ENCODE measurements around the gene SEMA4D.

The SEMA4D gene

DNA sequence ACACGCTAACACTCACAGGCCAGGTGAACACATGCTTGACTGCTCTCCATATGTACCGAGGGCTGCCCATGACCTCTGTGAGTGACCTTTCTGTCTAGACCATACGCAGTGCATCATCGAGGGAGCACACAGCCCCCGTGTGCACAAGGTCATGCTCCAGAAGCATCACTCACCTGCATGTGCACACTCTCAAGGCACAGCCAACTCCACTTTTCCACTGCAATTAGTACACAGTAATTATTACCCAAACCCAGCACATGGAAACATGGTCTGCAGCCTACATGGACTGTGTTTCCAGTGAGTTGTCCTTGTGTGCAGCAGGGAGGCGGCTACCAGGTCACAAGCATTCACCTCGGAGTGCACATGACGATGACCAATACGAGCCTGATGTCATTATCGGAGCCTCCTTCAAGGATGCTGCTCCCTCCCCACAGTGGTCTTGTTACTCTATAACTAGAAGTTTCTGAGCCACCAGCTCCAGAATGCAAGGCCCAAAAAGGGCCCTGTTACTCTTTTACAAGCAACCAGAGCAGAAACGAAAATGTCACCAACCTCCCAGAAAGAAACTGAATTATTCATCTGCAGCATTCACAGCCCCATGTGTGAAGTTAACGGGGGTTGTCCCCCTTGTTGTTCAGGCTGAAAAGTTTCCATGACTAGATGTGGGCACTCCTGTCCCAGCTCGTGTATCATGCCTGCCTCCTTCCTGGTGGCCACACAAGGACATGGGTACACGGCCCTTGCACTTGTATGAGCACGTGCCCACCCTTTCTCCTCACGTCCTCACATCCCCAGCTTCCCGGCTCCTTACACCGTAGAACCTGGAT, 31.2 kb downstream of the SEMA4D start:
- DNase-seq (ENCODE audit: low read depth in 2 of 2): no peak

DNA sequence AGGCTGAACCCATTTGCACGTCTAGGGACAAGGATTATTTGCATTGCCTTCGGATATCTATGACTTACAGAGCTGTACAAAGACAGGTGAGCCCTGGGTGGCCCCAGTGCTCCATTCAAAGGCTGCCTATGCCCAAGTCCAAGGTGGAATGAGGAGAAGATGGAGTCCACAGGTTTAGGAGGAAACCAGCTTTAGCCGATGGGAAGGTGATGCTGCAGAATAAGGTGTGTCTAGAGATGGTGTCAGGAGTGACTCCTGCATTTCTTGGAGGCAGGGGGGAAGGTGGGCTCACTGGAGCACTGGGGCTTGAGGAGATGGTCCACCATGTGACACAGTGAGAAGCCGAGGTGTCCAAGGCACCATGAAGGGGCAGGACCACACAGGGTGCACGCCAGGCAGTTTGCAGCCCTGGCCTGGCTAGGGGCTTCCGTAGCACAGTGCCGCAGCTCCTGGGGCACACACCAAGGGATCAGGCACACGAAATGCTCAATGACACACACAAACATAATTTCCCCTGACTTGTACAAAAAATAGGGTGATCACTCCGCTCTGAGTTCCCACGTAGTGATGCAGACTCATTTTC, 32.1 kb downstream of the SEMA4D start:
- no peak for DNase-seq (ENCODE audit: low read depth in 2 of 2)

DNA sequence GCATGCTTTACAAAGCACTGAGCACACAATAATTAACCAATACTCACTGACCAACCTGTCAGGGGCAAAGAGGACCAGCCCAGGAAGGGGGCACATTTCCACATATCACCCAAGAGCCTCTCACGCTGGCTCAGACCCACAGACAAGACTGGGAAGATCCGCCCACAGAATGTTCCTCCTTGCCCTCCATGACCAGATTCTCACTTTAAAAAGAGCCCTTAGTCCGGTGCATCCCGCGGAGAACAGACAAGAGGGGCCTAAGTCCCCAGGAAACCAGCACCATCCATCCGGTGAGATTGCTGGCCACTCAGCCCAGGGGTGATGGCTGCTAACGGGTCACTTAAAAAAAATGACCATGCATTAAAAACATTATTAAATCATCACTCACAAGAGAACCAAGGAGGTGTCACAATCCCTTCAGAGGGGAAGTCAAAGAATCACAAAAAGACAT, 32.9 kb downstream of the SEMA4D start:
- DNase-seq (ENCODE audit: low read depth in 2 of 2): no peak

DNA sequence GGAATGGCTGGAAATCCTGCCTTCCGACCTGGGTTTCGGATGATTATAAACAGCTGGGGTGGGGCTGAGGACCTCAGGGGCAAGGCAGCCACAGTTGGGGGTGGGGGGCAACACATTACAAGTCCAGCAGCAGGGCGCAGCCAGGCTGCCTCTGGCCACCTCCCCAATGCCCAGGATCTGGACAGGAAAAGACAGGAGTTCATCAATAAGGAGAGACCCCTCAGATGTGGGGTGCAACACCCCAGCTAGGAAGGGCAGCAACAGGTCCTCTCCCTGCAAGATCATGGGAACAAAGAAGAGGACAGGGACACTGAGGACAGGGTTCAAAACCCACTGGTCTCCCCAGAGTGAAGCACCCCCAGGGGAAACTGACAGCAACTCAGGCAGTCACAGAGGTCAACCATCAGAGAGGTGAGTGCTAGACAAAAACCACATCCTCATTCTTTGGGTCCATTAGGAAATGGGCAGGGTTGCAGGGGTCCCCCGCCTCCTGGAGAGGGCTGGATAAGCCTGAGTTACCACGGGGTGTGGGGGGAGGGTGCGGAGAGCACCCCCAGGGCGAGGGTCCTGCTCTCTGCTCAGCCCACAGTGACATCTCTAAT, 33.5 kb downstream of the SEMA4D start:
- no peak for DNase-seq (ENCODE audit: low read depth in 2 of 2)

DNA sequence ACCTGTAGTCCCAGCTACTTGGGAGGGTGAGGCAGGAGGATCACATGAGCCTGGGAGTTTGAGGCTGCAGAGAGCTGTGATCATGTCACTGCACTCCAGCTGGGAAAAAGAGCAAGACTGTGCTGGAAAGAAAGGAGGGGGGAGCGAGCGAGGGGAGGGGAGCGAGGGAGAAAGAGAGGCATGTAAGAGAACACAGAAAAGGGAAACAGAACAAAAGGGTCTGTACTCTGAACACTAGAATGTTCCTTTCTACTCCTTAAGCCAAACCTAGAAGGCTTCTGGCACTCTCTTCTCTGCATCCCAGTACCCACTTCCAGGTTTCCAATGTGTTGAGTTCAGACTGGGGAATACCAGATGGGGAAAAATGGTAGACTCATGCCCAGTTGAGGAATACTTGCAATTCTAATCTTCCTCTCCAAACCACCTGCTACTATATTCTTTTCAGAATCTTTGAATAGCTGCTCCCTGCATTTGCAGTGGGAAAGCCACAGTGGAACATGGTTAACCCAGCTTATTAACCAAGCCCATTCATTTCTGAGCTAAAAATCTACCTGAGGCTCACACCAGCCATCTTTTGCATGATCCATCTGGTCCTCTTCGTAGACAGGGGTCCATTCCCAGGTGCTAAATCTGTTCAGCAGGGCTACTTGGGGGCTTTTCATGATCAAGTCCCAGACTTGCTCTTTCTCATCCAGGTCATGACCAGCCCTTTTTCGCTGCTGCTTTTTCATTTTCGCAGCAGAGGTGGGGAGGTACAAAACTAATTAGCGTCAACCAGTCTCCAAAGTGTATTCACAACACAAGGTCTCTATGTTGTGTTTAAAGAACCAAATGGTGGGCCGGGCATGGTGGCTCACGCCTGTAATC, 34.9 kb downstream of the SEMA4D start:
- no peak for DNase-seq (ENCODE audit: low read depth in 2 of 2)

DNA sequence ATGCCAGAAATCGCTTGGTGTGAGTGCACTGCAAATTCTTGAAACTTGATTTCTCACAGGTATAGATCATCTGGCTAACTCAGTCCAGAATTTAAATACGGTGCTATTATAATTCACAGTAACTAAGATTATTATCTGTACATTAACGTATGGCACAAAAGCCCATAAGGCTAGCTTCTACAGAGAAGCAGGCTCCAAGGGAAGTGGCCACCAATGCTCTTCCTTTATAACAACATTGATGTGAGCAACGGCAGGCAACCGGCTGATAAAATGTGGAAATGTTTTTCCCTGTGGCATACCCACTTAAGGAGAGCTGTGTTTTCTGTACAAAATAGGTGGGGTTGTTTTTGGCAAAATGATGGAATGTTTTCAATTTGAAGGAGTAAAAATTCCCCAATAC, 35.7 kb downstream of the SEMA4D start:
- DNase-seq (ENCODE audit: low read depth in 2 of 2): no peak

DNA sequence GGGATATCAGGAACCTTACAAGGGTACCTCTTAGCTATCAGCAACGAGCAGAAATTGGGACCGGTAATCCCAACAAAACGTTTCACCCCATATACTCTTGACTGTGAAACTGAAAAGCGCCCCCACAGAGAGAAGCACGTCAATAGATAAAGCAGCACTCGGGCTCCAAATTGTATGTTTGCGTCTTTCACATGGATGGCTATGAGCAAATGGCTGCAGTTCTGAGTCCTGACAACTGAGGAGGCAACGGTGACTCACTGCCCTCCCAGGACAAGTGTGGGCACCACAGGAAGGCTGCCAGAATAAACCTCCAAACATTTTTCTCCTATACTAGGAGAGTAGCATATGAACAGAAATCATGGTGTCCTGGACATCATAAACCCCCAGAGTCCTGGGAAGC, 36.6 kb downstream of the SEMA4D start:
- DNase-seq (ENCODE audit: low read depth in 2 of 2): no peak

DNA sequence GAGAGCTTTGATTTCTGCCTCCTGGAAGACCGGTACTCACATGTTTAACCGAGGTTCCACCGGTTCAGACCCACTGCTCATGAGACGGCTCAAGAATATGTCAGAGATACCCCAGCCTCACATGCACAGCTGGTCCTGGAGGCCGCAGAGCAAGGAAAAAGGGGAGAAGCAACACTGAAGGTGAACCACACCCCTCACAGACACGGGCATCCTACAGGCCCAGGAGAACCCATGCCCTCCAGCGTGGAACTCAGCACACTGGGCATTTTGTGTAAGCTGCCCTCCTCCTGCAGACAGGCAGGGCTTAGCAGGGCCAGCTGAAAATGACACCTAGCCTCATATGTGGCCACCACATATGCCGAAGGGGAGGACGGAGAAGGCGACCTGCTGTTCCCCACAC, 37.4 kb downstream of the SEMA4D start:
- DNase-seq (ENCODE audit: low read depth in 2 of 2): no peak

DNA sequence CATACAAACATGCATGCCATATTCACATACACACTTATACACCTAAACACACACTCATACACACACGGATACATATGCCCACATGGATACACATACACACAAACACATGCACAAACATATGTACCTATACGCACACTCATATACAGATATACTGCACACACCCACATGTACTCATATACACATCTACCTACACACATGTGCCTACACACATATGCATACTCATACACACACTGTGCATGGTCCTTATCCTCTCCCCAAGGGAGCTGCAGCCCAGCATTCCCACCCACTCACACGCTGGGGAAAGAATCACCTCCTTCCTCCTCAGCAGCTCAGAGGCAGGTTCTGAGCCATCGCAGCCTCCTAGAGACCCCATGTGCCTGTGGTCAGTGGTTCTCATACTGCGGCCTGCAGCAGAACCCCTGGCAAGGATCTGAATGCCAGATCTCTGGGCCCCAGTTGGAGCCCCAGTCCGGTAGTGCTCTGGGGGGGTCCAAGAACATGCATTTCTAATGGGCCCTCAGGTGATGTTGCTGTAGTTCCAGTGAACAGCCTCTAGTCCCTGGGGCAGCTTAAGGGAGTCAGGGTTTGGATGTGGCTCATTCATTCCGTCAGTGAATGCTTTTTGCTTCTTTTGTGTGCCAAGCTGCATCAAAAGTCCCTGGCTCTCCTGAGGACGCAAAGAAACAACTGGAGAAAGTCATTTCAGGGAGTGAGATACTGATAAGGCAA, 39.0 kb downstream of the SEMA4D start:
- no peak for DNase-seq (ENCODE audit: low read depth in 2 of 2)

DNA sequence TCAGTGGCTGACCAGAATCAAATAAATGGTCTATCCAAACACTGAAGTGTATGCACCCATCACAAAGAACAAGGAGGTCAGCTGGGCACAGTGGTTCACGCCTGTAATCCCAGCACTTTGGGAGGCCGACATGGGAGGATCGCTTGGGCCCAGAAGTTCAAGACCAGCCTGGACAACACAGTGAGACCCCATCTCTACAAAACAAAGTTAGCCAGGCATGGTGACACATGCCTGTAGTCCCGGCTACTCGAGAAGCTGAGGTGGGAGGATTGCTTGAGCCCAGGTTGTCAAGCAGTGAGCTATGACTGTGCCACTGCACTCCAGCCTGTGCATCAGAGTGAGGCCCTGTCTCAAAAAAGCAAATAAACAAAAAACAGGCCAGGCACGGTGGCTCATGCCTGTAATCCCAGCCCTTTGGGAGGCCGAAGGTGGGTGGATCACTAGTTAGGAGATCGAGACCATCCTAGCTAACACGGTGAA, 40.5 kb downstream of the SEMA4D start:
- DNase-seq (ENCODE audit: low read depth in 2 of 2): no peak

DNA sequence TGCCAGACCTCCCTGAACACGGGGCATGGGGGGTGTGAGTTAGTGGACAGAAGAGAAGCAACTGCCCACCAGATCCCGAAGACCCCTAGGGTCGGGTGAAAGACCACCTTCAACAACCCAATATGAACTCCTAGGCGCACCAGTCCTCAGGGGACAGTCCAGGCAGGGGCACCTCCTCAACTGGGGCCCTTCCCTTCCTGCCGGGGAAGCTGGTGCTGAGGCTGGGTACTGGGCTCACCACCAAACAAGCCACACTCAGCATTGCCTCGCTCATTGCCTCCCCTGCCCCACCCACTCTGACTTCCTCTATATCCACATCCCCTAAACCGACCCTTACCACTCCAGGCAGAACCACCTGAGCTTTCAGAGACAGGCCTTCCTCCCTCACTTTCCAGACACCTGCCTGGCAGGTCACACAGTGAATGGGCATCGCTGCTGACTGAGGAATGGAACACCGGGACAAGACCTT, 42.5 kb downstream of the SEMA4D start:
- DNase-seq (ENCODE audit: low read depth in 2 of 2): no peak

DNA sequence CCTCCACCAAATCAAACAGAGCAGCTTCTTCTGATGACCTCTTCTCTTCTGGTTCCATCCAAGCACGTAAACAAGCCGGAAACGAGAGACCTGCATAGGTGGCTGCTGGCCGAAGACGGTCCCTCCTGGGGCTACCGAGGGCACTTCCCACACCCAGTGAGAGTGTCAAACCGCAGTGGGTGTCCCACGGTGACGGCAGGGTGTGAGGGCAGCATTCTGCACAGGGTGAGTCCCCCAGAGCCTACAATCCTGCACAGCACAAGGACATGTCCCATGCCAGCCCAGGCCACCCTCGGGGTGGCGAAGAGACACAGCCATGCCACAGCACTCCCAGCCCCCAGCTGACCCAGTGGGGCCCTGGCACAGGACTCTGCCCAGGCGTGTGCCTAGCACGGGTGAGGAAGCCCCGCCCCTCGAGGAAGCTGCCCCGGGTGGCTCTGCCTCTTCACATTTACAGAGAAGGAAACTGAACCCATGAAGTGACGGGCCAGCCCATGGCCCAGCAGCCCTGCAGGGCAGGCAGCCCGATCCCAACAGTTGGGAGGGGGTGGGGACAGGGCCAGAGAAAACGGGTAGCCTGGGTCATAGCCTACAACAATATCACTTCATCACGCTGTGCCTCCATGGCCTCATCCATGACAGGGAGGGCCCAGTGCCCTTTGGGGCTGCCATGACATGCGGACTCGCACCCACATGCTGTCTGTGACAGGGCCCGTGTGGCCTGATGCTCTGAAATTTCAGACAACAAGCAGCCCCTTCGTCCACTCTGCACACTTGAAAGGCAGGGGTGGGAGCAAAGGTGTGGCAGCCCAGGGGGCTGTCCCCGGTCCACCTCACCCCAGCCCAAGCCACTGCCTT, 43.2 kb downstream of the SEMA4D start:
- DNase-seq (ENCODE audit: low read depth in 2 of 2): no peak

DNA sequence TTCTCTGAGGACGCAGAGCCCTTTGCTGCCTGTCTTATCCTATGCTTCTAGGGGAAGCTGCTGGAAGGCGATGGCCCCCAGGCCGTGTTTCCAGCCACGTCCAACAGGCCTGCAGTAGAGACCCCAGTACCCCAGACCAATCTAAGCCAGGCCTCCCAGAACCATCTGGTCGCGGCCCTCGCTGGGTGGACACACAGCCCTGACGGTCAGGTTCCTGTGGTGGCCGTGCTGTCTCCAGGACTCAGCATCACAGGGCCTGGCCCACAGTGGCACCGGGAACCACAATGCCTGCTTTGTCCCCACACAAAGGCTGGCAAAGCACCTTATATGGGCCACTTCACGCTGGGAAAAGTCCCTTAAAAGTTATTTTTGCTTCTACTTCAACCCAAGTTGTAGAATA, 44.5 kb downstream of the SEMA4D start:
- DNase-seq (ENCODE audit: low read depth in 2 of 2): no peak

DNA sequence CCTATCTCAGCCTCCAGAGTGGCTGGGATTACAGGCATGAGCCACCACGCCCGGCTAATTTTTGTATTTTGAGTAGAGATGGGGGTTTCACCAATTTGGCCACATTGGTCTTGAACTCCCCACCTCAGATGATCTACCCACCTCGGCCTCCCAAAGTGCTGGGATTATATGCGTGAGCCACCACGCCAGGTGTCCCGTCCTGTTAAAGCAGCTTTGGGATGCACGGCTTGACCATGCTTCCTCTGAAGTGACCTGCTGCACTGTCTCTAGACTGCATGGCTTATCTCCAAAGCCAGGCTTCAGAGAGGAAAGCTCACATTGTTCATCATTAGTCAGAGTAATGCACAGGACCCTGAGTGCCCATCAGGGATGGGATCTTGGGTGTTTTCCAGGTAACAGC, 45.4 kb downstream of the SEMA4D start:
- no peak for DNase-seq (ENCODE audit: low read depth in 2 of 2)

DNA sequence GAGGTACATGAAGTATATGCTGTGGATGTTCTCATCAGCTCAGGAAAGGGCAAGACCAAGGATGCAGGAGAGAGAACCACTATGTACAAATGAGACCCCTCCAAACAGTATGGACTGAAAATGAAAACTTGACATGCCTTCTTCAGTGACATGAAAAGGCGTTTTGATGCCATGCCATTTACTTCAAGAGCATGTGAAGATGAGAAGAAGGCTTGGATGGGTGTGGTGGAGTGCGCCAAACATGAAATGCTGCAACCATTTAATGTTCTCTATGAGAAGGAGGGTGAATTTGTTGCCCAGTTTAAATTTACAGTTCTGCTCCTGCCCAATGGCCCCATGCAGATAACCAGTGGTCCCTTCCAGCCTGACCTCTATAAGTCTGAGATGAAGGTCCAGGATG, 47.7 kb downstream of the SEMA4D start:
- DNase-seq (ENCODE audit: low read depth in 2 of 2): no peak

DNA sequence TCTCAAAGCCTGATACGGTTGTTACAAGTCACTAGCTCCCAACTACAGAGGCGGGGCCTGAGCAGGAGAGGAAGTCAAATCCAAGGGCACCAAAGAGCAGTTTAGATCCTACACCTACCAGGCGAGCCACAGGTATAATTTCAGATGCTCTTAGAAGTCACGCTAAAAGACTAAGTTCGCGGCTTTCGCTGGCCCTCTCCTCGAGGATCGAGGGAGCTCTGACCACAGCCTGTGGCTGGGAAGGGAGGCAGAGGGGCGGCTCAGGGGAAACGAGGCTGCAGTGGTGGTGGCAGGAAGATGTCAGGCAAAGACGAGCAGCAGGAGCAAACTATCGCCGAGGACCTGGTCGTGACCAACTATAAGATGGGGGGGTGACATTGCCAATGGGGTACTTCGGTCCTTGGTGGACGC, 48.6 kb downstream of the SEMA4D start:
- no peak for DNase-seq (ENCODE audit: low read depth in 2 of 2)

DNA sequence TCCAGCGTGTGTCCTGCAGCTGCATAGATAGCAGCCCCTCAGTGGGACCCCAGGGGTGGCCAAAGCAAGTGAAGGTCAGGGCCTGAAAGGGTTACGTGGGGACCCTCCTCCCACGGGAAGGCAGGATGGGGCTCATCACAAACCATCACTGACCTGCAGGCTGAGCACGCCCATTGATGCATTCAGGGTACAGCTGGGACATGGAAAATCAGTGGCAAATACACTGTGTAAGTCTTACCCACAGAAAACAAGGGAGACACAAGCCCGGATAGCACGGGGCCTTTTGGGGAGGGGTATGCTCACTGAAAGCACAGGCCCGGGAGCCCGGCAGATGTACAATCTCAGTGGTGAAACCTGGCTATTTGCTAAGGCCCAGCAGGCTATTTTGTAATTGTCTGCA, 49.1 kb downstream of the SEMA4D start:
- DNase-seq (ENCODE audit: low read depth in 2 of 2): no peak

DNA sequence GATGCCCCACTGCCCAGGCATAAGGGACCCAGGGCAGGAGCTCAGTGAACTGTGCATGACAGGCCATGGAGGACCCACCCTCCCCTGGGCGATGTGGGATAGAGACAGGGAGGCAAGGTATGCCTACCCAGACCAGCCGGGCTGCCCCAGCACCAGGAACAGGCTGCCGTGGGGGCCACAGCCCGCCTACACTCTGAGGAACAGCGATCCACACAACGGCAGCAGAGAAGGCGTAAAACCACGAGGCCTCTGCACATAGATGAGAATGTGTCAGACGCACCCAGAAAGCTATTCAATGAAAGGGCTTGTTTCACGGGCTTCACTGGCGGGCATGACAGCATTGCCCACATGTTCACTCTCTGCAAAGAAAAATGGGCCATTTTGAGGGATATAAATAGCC, 49.5 kb downstream of the SEMA4D start:
- DNase-seq (ENCODE audit: low read depth in 2 of 2): no peak

DNA sequence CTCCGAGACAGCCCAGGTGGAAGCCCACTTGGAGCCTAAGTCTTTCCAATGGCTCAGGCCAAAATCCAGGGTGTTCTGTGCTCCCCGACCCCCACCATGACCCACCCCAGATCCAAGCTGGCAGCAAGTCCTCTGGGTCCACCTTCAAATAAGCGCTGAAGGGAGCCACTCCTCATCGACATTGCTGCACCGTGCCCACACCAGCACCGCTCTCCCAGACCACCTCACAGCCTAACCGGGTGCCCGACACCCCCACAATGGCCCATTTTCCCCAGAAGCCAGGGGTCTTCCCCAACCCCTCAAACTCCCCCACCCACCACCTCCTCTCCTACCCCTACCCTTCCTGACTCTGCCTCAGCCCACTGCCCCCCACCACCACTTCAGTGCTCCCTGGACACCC, 50.5 kb downstream of the SEMA4D start:
- DNase-seq (ENCODE audit: low read depth in 2 of 2): no peak

DNA sequence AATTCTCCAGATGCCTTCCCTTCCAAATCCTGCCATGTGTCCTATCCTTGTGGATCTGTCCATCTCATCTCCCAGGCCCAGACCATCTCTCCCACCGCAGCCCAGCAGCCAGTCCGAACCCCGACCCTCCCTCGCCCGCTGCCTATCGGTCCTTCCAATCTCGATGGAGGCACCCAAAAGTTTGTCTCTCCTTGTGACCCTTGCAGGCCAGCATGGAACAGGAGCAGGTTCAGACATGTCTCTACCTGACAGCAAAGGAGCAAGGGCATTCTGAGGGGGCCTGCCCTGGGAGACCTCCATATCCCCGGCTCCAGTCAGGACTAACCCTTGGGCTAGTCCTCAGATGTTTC, 51.0 kb downstream of the SEMA4D start:
- DNase-seq (ENCODE audit: low read depth in 2 of 2): no peak

Measured in stimulated activated CD8-positive, alpha-beta memory T cell treated with anti-CD3 and anti-CD28 coated beads, Interleukin-2, amount 100 ng/mL, for 1 hour (primary cell).